Erythroblast (primary cell): ENCODE data around the gene TNFRSF18.

Source experiments
- GATA1 ChIP-seq: IDR thresholded peaks from 2 replicates; pipeline ENCODE4 v1.6.1; 2011; ENCODE audit warnings: low read depth, mild to moderate bottlenecking, control low read depth, low read length, moderate library complexity
- POLR2A ChIP-seq: IDR thresholded peaks from 2 replicates; pipeline ENCODE4 v1.6.1; 2011; ENCODE audit warnings: mild to moderate bottlenecking, low read length

DNA sequence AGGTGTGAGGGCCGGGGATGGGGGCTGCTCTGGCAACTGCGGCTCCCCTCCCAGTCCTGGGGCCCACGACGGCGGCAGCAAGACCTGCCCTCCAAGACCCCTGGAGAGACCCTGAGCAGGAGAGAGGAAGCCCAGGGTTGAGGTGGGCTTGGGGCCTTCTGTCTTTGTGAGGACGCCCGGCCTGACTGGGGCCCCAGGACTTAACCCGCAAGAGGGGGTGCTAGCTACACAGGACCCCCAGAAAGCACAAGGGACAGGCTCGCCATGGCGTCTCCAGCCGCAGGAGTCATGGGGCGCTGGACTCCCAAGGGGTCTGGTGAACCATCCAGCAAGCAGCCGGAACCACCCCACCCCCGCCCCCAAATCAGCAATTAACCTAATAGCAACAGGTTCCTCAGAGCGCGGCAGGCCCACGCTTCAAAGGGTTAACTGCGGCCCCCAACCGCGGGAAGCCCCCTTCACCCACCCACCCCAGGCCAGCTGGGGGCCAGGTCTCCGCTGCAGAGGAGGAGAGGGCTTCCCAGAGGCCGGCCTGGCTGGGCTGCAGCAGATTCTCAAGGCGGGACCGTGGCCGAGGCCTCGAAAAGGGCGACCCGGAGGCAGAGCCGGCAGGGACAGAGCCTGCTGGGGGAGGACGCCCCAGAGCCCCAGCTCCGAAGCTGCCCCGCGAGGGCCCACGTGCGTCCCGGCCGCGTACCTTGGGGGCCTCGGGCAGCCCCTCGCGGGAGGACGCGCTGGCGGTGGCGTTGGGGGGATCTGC is 39.6 kb upstream of the TNFRSF18 start:
- TF ChIP-seq POLR2A (no peak), GATA1 (no peak)
